Measurements from ENCODE around the gene APLN.
A peak's percentile ranks its signal among the peaks of the same experiment; 100 is the strongest.

Gene APLN, protein sequence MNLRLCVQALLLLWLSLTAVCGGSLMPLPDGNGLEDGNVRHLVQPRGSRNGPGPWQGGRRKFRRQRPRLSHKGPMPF

DNA sequence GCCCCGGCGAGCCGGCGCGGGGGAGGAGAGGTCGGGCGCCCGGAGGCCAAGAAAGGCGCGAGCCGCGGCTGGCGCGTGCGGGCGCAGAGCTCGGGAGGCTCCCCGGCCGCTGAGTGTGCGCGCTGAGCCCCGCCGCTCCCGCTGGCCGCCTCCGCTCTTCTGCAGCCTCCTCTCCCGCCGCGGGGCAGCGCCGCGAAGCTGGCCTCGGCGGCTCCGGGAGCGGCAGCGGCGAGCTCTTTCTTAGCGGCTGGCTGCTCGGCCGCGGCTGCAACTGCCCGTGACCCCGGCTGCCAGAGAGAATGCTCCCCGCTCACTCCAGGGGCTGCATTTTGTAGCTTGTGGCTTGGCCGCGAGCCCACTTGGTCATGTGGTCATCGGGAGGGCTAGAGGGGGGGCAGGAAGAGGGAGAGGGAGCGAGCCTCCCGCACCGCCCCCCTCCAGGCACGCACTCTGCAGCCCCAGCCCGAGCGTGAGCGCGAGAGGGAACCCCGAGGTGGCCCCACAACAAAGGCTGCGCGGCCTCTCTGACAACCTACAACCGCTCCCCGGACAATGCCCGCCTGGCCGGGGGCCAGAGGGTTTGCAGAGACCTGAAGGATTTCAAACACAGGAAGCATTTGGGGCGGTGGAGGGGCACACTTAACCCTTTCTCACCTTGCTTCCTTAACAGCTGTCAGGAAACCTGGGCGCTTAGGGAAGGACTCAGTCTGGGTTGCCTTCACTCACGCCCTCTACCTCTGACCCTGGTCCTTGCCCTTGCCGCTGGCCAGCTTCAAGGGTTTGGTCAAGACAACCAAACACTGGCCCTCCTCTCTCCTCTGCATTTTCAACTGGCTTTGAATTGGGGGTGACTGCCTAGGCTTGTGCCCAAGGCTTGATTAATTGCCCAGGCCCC lies at the start of gene APLN:
APLN (minus strand) TSS at position 305 of the 895 bp plus-strand sequence. CDS start 326 bp downstream, outside the sequence.
- peak; percentile 7 for DNase-seq

DNA sequence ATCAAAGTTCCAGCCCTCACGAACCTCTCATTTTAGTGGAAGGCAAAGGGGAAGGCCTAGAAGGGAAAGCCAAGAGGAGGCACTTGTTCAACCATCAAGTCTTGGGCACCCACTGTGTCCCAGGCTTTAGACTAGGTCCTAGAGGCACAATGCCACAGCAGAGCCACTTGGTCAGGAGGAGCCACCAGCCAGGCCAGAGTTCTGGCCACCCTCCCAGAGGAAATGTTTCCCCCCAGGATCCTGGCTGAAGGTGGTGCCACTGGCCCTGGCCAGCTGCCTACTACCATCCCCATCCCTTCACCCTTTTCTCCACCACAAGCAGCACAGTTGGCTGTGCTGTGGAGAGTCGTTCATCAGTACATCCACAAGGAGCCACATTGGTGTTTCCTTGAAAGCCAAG lies 49.7 kb upstream of the APLN start:
- no peak for DNase-seq

DNA sequence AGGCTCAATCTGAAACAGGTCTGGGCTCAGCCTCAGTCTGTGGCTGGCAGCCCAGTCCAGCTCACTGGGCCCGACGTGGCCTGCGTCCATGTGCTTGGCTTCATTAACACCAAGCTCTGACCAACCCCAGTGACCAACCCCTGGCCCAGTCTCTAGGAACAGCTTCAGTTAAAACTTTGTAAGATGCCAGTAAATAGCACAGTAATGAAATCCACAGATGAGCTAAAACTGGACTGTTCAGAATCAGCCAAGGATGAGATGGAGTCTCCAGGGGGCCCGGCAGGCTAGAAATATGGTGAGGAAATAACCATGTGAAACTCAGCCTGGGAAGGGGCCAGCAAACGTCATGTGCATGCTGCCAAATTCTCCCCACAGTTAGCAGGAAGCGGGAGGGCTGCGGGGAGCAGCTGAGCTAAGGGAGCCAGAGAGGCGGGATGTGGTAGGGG lies 46.9 kb upstream of the APLN start:
- no peak for DNase-seq

DNA sequence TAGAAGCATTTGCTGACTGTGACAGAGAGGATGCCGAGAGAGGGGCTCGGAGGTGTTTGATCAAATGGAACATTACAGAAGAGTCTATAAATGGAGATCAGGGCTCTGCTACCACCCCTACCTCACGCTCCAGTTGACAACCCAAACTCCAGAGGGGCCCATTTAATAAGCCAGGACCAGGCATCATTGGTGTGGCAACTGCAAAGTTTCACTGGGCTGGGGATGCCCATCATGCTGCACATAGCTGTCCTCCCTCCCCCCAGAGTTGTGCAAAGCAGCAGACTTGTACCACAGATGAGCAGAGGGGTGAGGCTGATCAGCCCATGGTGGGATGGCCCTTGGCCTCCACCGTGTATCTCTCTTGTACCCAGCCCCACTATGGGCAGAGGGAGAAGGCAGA lies 45.8 kb upstream of the APLN start:
- no peak for DNase-seq

DNA sequence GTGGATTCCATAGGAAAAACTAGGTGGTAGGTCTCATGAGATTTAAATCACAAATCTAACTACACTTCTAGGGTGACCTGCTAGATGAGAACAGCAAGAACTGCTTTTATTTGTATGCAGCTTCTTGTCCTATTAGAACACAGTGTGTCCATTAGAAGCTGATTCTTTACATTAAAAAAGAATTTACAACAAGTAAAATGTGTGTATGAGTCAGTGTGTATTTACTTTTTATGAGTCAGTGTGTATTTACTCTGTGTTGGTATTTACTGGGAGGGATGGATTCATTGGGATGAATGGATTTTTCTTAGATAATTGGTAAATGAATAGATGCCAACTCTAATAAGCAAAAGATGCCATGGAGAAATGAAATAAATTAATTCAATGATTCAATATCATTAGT lies 43.4 kb upstream of the APLN start:
- DNase-seq = no peak

DNA sequence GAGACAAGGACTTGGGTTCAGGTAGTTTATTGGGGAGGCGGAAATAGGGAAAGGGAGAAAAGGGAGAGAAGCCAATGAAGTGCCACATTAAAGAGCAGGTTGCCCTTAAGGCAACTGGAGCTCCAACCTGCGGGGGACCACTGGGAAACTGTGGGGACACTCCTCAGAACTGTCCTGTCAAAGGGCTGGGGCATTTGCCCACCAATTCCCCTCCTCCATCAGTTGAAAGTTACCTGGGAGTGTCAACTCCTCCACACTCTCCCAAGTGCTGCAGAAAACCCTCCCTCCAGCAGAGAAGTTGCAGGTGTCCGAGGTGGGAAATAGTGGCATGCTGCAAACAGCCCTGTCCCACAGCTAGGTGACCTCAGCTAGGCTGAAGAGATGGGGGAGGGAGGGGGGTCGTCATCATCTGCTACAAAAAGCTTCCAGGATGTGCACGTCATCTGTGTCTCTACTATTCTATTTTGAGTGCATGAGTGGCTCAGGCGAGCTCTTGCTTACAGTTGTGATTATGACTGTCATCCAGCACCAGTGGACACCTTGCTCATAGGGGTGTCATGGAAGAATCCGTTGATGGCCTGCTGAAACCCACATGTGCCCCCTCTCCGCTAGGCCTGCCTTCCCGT lies 42.6 kb upstream of the APLN start:
- DNase-seq = no peak

DNA sequence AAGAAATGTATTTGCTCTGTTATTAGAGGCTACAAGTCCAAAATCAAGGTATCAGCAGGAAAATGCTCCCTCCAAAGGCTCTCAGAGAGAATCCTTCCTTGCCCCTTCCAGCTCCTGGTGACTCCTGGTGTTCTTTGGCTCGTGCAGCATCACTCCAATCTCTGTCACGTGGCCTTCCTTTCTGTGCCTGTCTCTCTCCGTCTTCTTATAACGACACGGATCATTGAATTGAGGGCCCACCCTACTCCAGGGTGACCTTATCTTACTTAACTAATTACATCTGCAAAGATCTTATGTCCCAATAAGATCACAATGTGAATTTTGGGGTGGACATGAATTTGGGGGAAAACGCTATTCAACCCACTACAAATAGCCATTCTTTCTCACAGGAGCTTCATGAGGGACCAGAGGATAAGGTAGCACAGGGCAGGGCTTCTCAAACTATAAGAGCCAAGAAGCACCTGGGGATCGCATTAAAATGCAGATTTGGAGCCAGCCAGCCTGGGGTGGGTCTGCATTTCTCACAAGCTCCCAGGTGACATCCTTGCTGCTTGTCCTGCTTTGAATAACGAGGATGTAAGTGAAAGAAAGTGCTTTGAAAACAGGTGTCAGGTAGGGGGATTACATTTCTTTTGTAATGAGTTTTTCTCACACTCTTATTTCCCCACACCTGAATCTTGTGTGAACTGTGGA lies 41.9 kb upstream of the APLN start:
- DNase-seq = no peak

DNA sequence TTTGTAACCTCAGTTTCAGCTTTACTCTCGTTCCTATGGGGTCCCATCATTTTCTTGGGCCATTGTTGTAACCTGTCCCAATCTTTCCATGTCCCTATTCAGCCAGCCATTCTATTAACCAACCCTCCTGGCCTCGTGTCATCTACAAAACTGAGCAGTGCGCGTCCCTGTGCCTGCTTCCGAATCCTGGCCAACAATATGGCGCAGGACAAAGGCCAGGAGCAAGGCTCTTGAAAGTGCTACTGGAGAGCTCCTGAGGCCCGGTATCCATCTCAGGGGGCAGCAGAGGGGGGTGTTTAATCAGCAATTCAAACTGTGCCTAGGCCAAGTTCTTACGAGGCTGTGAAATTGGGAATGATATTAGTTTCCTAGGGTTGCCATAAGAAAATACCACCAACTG lies 41.2 kb upstream of the APLN start:
- no peak for DNase-seq

DNA sequence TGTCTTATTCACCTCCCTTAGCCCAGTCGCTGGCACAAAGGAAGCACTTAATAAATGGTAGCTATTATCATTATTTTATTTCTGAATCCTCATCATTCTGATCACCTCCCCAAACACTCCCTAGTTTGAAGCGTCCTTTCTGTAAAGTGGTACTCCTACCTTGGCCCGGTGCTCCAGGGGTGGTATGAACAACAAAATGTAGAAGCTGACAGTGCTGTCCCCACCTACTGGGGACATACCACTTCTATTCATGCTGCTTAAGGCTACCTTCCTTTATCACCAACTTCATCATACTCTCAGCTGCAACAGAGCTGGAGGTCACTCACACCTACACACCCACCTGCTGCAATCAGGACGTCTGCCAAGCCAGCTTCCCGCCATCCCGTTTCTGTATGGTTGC lies 40.8 kb upstream of the APLN start:
- no peak for DNase-seq

DNA sequence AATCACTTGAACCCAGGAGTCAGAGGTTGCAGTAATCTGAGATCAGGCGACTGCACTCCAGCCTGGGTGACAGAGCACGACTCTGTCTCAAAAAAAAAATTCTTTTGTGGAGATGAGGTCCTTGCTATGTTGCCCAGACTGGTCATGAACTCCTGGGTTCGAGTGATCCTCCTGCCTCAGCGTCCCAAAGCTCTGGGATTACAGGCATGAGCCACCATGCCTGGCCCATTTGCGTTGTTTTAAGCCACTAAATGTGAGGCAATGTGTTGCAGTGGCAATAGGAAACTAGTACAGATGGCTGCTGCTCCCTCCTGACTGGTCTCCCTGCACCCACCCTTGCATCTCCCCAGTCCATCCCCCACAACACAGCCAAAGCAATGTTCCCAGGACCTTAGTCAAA lies 40.0 kb upstream of the APLN start:
- no peak for DNase-seq

DNA sequence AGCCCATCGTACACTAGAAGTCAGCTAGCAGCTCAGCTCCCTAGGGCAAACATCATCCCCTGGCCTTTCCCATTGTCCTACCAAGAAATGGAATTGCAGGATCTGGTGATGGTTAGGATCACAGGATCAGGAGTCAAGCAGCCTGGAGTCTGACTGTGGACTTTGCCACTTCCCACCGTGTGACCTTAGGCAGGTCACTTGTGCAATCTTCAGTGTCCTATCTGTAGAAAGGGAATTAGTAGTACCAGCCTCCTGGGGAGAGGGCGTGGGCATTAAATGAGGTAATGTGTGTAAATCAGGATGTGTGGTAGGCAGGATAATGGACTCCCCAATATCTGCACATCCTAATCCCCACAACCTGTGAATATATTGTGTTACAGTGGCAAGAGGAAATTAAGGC lies 38.6 kb upstream of the APLN start:
- DNase-seq = no peak

DNA sequence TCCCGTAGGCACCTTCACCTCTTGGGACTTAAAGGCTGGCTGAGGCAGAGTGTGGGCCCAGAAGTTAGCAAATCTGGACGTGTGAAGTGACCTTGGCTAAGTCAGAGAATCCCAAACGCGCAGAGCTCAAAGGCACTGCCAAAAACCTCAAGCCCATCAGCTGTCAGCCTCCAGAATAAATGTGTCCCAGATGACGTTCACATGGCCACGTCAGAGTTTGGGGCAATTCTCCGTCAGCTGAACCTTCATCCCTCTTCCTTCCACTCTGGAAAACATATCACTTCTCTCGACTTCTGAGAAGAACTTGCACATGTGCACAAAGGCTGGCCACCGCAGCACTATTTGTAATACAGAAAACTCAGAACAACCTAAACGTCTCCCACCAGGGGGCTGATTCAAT lies 35.7 kb upstream of the APLN start:
- DNase-seq = no peak

DNA sequence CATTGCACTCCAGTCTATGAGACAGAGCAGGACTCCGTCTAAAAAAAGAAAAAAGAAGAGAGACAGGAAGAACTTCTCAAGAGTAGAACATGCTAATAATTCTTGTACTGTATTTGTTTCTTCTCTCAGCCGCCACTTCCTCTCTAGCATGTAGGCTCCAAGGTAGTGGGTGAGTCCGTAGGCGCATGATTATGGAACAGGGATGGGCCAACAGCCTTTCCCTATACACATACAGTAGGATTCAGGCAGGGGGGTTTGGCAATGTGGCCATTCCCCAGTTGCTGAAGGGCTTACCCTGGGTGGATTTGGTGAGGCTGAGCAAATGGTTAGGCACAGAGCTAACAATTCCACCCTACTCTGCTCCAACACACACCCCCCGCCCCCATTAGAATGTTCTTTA lies 35.0 kb upstream of the APLN start:
- no peak for DNase-seq

DNA sequence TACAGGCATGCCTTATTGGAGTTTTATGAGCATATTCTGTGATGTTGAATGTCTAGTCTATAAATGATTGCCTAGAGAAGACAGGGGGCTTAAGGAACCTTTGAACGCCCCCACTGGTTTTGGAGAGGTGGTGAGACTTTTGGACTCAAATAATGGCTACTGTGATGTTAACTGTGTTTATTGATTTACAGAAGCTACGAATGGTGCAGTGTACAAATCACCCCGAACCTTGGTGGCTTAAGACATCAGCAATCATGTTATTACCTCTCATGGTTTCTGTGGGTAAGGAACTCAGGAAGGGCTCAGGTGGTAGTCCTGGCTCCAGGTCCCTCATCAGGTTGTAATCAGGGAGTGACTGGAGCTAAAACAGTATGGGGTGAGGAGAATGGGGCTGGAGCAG lies 33.3 kb upstream of the APLN start:
- no peak for DNase-seq

DNA sequence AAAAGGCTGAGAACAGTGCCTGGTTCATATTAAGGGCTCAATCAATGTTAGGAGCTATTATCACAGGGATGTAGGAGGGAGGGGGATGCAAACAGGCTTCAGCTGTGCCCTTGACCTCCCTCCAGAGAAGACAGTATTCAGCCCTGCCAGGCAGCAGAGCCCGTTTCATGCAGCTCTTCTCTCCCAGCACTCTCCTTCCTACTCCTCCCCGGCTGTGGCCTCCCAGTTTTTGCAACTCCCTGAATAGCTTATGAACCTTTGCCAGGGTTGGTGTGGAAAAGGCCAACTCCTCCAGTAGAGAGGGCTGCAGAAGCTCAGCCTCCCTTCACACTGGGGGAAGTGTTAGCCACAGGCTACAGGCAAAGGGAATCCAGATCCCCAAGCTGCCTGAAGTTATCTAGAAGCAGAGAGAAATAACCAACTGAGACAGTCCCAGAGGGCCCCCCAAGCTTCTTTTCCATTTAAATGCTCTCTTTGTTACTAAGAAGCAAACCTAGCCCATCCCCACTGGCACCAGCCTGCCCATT lies 31.7 kb upstream of the APLN start:
- DNase-seq = no peak

DNA sequence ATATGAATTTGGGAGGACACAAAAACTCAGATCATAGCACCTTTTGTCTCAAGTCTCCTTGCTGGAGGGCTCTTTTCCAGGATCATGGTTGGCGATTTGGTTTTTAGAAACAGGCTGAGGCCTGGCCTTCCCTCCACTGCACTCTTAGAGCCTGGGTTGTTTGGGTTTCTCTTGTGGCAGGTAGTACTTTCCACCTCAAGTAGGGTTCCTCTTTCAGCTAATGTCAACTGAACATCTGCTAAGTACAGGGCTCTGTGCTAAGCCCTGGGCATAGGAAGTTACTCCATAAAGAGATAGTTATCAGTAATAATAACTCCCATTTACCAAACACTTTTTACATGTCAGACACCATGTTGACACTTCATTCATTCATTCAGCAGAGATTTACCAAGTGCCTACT lies 28.2 kb upstream of the APLN start:
- DNase-seq = no peak

DNA sequence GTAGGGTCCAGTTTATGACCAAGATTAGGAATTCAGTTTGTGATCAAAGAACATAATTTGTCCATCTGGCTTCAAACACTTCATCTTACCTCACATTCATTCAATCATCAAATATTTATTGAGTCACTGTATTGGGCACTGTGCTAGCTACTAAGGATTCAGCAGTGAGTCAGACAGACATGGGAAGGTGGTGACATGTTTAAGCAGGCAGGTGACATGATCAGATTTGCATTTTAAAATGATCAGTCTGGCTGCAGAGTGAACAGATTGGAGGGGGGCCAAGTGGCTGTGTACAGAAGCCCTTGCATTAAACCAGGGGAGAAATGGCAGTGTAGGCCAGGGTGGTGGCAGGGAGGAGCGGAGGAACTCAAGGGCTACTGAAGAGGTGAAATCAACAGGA lies 25.1 kb upstream of the APLN start:
- no peak for DNase-seq

DNA sequence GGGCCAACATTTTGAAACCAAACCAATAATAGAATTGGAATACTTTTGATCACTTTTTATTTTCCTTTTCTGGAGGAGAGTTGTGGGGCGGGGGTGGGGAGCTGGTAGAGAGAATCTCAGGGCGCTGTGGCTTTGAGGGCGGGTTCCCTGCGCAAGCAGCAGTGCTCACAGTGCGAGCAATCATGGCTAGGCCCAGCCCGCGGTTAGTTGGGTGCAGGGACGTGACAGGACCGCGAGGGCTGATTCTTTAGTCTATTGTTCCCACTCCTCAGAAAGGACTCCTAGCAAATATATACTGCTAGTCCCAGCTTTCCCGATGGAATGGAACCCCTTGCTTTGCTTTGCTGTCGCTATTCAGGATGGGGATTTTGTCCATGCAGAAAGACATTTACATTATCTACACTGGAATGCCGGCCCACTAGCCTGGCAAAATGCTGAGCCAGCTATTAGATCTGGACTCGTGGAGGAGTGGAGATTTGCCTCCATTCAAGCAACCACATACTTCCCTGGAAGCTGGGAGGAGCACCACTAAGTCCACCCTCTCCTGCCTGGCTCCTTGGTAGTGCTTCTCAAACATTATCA lies 23.9 kb upstream of the APLN start:
- peak; percentile 33 for DNase-seq

DNA sequence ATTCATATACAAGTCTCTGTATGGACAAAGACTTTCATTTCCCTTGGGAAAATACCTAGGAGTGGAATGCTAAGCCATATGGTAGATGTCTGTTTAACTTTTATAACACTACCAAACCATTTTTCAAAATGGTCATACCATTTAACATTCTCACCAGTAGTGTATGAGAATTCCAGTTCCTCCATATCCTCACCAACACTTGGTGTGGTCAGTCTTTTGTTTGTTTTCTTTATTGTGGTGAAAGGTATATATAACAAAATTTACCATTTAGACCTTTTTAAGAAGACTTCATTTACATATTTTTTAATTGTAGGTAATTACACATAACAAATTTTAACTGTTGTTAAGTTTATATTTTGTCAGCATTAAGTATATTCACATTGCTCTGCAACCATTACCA lies 12.7 kb upstream of the APLN start:
- DNase-seq = no peak

DNA sequence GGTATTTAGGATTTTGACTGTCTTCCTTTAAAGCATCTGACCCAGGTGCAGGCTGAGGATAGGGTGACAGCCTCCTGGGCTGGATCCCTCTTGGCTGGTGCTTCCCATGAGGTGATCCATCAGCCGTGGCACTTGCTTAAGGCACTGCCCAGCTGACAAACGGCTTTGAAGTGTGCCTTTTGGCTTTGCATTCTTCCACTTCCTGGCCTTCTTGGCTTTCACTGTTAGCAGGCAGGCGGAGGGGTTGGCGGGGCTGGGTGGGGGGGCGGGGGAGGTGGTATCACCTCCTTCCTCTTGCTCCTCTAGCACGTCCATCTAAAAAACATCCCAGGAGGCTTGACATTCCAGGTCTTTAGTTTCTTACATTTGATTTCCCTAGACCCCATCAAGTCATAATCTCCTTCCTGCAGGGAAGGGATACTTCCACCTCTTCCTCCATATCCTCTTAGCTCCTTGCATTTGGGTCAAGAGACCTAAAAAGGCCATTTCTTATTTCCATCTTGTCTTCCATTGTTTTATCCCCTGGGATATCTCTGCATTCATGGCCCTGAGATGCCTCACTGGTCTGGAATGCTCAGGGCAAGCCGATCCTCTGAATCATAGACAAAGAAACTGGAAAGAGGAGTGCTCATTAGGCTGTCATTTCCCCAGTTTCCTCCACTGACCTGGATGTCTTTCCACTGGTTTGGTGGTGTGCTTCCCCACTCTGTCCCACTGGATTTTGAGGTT lies 11.3 kb upstream of the APLN start:
- DNase-seq = no peak

DNA sequence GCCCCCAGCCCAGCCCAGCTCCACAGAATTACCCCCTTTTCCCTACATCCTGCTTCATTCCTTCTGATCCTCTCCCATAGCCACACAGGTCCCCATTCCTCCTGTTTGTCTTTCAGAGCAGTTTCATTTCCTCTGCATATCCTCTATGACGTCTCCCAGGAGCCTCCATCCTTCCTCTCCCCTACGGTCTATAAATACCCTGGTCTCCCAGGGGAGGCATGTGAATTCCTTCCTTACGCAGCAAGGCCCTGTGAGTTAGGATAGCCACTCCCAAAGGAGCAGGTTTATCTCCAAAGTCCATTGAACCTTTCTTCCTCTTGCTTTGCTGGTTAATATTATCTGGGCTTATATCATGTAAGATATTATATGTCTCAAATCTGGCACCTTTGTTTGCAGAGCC lies 8.4 kb upstream of the APLN start:
- DNase-seq = no peak

DNA sequence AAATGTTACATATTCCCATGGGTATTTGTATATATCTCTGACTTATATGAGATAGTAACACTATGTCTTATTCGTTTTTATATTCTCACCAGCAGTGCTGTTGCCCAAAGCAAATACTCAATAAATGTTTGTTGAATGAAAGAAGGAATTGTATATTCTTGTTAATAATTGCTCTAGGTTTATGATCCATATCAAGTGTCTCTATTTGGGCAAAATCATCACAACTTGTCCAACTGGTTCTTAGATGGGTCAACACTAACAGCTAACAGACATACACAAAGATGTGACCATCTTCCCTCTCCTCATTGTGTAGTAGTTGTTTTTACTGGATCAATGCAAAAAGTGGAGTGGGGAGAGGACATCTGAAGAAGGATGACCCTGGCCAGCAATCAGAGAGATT lies 6.6 kb upstream of the APLN start:
- no peak for DNase-seq
